Measurements from ENCODE around the gene PRKCE.

DNA sequence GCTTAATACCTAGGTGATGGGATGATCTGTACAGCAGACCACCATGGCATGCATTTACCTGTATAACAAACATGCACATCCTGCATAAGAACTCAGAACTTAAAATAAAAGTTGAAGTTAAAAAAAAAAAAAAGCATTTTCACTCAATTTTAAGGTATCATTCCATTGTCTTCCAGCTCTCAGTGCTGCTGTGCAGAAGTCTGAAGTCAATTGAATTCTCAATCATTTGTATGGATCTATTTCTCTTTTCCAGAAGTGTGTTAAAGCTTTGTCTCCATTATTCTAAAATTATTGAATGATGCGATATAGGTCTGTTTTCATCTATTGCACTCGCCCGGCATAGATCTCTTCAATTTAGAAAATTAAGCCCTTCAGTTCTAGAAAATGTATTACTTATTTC, 443.2 kb downstream of the PRKCE start:
- TF ChIP-seq, protein P1, sequence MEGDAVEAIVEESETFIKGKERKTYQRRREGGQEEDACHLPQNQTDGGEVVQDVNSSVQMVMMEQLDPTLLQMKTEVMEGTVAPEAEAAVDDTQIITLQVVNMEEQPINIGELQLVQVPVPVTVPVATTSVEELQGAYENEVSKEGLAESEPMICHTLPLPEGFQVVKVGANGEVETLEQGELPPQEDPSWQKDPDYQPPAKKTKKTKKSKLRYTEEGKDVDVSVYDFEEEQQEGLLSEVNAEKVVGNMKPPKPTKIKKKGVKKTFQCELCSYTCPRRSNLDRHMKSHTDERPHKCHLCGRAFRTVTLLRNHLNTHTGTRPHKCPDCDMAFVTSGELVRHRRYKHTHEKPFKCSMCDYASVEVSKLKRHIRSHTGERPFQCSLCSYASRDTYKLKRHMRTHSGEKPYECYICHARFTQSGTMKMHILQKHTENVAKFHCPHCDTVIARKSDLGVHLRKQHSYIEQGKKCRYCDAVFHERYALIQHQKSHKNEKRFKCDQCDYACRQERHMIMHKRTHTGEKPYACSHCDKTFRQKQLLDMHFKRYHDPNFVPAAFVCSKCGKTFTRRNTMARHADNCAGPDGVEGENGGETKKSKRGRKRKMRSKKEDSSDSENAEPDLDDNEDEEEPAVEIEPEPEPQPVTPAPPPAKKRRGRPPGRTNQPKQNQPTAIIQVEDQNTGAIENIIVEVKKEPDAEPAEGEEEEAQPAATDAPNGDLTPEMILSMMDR (conservative IDR thresholded peaks at IDR 0.05), result no peak
- no peak for TF ChIP-seq EZH2 (IDR thresholded peaks at IDR 0.05; ENCODE audit: low read depth)
